ENCODE measurements around the gene WWP2. TPM values are rescaled to one million over a fixed set of nuclear protein-coding genes. Genes with fewer than 3 reads are reported as not detected.
A peak's percentile ranks its signal among the peaks of the same experiment; 100 is the strongest.

WWP2 gene
- polyA plus RNA-seq, 1 donor from 2014 or later = 11.9 TPM

DNA sequence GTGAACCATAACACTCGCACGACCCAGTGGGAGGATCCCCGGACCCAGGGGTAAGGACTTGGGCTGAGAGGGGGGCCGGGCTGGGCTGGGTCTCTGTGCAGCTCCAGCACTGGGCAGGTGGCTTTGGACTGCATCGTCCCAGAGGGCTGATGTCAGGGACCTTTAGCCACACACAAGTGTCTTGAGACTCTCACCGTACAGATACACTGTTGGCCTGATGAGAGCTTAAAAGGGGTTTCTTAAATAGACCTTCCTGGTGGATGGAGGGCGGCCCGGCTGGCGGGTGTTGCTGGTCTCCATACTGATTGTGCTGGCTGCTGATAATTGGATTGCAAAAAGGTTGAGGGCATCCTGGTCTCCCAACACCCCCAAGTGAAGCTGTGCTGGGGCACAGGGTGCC lies 167.3 kb downstream of the WWP2 start:
- H3K4me2 ChIP-seq (ENCODE audit: low read length) = no peak overlapping the region
- peaks cover 4% of the 10 kb centered on the region for H3K36me3 ChIP-seq (ENCODE audit: insufficient read depth, low read length)
- no peaks in the 10 kb centered on the region for H3K9me3 ChIP-seq (ENCODE audit: low read length)
- no peaks in the 10 kb centered on the region for H3F3A ChIP-seq (ENCODE audit: insufficient read depth, low read length, poor library complexity, severe bottlenecking)
- H3K4me3 ChIP-seq (ENCODE audit: low read length) = no peak overlapping the region
- H3K9ac ChIP-seq (ENCODE audit: low read length) = no peak overlapping the region
- no peaks in the 10 kb centered on the region for H3K27me3 ChIP-seq (ENCODE audit: insufficient read depth, low read depth, low read length)
- H3K79me2 ChIP-seq (replicated peaks; ENCODE audit: insufficient read depth, low read length) = no peaks in the 10 kb centered on the region
- H4K20me1 ChIP-seq (ENCODE audit: insufficient read depth) = no peaks in the 10 kb centered on the region
- H2AFZ ChIP-seq (ENCODE audit: low read depth, low read length) = no peak overlapping the region
- no peaks in the 10 kb centered on the region for H3K9me2 ChIP-seq (ENCODE audit: insufficient read depth, low read length)
- H3K27ac ChIP-seq (ENCODE audit: low read length) = no peak overlapping the region
- TF ChIP-seq TAF1 (IDR thresholded peaks at IDR 0.05; ENCODE audit: low read depth) = no peak
- no peak for TF ChIP-seq RAD21 (conservative IDR thresholded peaks at IDR 0.05)
- no peak for TF ChIP-seq EP300 (conservative IDR thresholded peaks at IDR 0.05; ENCODE audit: poor library complexity, severe bottlenecking)
- TF ChIP-seq EZH2 (IDR thresholded peaks at IDR 0.05; ENCODE audit: borderline replicate concordance, insufficient read depth, low read length, poor library complexity, severe bottlenecking) = no peak
- no peak for TF ChIP-seq CTCF (IDR thresholded peaks at IDR 0.05; ENCODE audit: poor library complexity, severe bottlenecking)
- TF ChIP-seq SMC3 (conservative IDR thresholded peaks at IDR 0.05; ENCODE audit: poor library complexity) = no peak
- no peak for TF ChIP-seq REST (IDR thresholded peaks at IDR 0.05; ENCODE audit: borderline replicate concordance)
- TF ChIP-seq POLR2AphosphoS5 (IDR thresholded peaks at IDR 0.05) = no peak
- no peak for TF ChIP-seq MXI1 (conservative IDR thresholded peaks at IDR 0.05; ENCODE audit: poor library complexity, severe bottlenecking)

DNA sequence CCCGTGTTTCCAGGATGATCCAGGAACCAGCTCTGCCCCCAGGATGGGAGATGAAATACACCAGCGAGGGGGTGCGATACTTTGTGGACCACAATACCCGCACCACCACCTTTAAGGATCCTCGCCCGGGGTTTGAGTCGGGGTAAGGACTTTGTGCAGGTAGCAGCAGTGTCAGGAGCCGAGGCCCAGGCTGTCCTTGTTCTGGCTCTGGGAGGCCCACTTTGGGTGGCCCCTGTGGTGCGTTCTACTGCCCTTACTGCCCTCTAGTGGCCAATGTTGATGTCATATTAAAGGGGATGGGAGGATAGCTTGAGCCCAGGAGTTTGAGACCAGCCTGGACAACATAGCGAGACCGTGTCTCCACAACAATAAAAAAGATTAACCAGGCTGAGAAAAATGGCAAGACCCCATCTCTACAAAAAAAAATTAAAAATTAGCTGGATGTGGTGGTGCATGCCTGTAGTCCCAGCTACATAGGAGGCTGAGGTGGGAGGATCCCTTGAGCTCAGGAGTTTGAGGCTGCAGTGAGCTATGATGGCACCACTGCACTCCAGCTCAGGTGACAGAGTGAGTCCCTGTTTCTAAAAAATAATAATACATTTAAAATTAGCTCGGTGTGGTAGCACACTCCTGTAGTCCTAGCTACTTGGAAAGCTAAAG lies 168.1 kb downstream of the WWP2 start:
- Histone ChIP-seq H3K4me2 (ENCODE audit: low read length) (no peak overlapping the region), H3K4me3 (ENCODE audit: low read length) (no peak overlapping the region), H4K20me1 (ENCODE audit: insufficient read depth) (no peaks in the 10 kb centered on the region), H3K27ac (ENCODE audit: low read length) (no peak overlapping the region), H3F3A (ENCODE audit: insufficient read depth, low read length, poor library complexity, severe bottlenecking) (no peaks in the 10 kb centered on the region), H3K9me2 (ENCODE audit: insufficient read depth, low read length) (no peaks in the 10 kb centered on the region), H3K9ac (ENCODE audit: low read length) (no peak overlapping the region), H3K79me2 (replicated peaks; ENCODE audit: insufficient read depth, low read length) (no peaks in the 10 kb centered on the region), H2AFZ (ENCODE audit: low read depth, low read length) (no peak overlapping the region), H3K27me3 (ENCODE audit: insufficient read depth, low read depth, low read length) (no peaks in the 10 kb centered on the region), H3K36me3 (ENCODE audit: insufficient read depth, low read length) (peaks cover 4% of the 10 kb centered on the region), H3K9me3 (ENCODE audit: low read length) (no peaks in the 10 kb centered on the region)
- TF ChIP-seq TAF1 (IDR thresholded peaks at IDR 0.05; ENCODE audit: low read depth) = no peak
- TF ChIP-seq RAD21 (conservative IDR thresholded peaks at IDR 0.05) = peak; percentile 42
- TF ChIP-seq CTCF (IDR thresholded peaks at IDR 0.05; ENCODE audit: poor library complexity, severe bottlenecking) = peak; percentile 53
- TF ChIP-seq SMC3 (conservative IDR thresholded peaks at IDR 0.05; ENCODE audit: poor library complexity) = peak; percentile 62
- no peak for TF ChIP-seq EZH2 (IDR thresholded peaks at IDR 0.05; ENCODE audit: borderline replicate concordance, insufficient read depth, low read length, poor library complexity, severe bottlenecking)
- no peak for TF ChIP-seq MXI1 (conservative IDR thresholded peaks at IDR 0.05; ENCODE audit: poor library complexity, severe bottlenecking)
- no peak for TF ChIP-seq EP300 (conservative IDR thresholded peaks at IDR 0.05; ENCODE audit: poor library complexity, severe bottlenecking)
- TF ChIP-seq REST (IDR thresholded peaks at IDR 0.05; ENCODE audit: borderline replicate concordance) = no peak
